ENCODE results near the gene SLC34A3.

DNA sequence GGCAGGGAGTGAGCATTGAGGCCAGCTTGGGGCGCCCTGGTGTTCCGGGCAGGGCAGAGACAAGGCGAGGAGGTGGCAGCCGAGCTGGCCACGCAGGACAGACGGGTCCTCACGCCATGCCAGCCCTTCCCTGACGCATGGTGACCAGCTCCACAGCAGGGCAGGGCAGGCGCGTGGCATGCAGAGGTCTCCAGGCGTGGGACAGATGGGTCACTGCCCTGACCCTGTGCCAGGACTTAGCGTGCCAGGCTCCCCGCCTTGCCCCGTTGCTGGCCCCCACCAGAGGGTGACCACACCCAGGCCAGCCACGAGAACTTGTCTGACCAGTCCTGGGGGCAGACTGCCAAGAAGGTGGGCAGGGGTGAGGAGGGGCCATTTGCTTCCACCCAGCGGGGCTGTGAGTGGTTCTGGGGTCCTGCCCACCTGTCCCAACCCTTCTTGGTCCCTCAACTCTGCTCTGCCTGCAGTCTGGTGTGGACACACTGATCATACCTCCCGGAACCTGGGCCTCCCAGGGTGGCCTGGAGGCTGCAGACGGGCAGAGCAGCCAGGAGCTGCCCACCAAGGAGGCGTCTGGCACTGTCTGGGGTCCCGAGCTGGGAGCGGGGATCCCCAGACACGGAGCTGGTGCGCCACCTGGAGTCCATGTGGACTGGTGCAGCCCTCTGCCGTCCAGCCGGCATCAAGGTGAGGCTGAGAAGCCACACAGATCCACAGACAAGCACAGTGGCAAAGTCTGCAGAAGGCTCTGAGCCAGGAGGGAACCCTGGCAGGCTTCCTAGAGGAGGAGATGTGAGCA, 3.4 kb upstream of the SLC34A3 start, which contains the start of gene RNF224:
- TF ChIP-seq CTCF (conservative IDR thresholded peaks at IDR 0.05; ENCODE audit: low read depth, low read length) (peak; percentile 97), EZH2 (IDR thresholded peaks at IDR 0.05; ENCODE audit: borderline replicate concordance, low read depth, low read length, poor library complexity, severe bottlenecking) (no peak)

Measured in A673 (cell line).